GM23338 (cell line): Measurements from ENCODE around the gene CACNA1H. TPM values are rescaled to one million over a fixed set of nuclear protein-coding genes. Genes with fewer than 3 reads are reported as not detected.

Experiments used
- ATAC-seq: fragments of 200-7000 bp; cut with Tn5 transposase; 3 replicates; pipeline ENCODE4 v1.9.1; 2020
- DNase-seq: peaks from one replicate; pipeline ENCODE4 v3.0.0-alpha.2; 2015; ENCODE audit warnings: low spot score
- H2AFZ ChIP-seq: fragments of 200-600 bp; sonication (generic); 2 replicates; pipeline ENCODE4 v1.8.0; 2016; ENCODE audit warnings: antibody characterized with exemption, mild to moderate bottlenecking, moderate library complexity
- H3F3A ChIP-seq: fragments of 200-600 bp; sonication (generic); replicated peaks from 2 replicates; pipeline ENCODE4 v1.8.0; 2017; ENCODE audit warnings: antibody characterized with exemption, mixed run types, low read depth
- H3K27ac ChIP-seq: fragments of 200-600 bp; sonication (generic); 2 replicates; pipeline ENCODE4 v1.6.1; 2016; ENCODE audit warnings: low read depth
- H3K27me3 ChIP-seq: fragments of 200-600 bp; sonication (generic); 2 replicates; pipeline ENCODE4 v1.8.0; 2016; ENCODE audit warnings: mild to moderate bottlenecking, mixed run types, moderate library complexity; ENCODE audit not compliant: insufficient read depth
- H3K36me3 ChIP-seq: fragments of 200-600 bp; sonication (generic); 2 replicates; pipeline ENCODE4 v1.8.0; 2016; ENCODE audit warnings: mild to moderate bottlenecking; ENCODE audit not compliant: insufficient read depth
- H3K4me1 ChIP-seq: fragments of 200-600 bp; sonication (generic); 2 replicates; pipeline ENCODE4 v1.8.0; 2016; ENCODE audit warnings: mild to moderate bottlenecking, moderate library complexity; ENCODE audit not compliant: insufficient read depth
- H3K4me2 ChIP-seq: fragments of 200-600 bp; sonication (generic); 2 replicates; pipeline ENCODE4 v1.7.1; 2017; ENCODE audit warnings: mixed run types
- H3K4me3 ChIP-seq: fragments of 200-600 bp; sonication (generic); 2 replicates; pipeline ENCODE4 v1.6.1; 2016; ENCODE audit warnings: mixed run types
- H3K79me2 ChIP-seq: fragments of 200-600 bp; sonication (generic); replicated peaks from 2 replicates; pipeline ENCODE4 v1.8.0; 2017; ENCODE audit warnings: mild to moderate bottlenecking; ENCODE audit not compliant: insufficient read depth
- H3K9me2 ChIP-seq: fragments of 200-600 bp; sonication (generic); 2 replicates; pipeline ENCODE4 v1.8.0; 2017; ENCODE audit not compliant: insufficient read depth
- H4K20me1 ChIP-seq: fragments of 200-600 bp; sonication (generic); replicated peaks from 2 replicates; pipeline ENCODE4 v1.8.0; 2017; ENCODE audit warnings: mild to moderate bottlenecking; ENCODE audit not compliant: insufficient read depth
- H3K27ac Mint-ChIP-seq: 2 replicates; pipeline ENCODE4 v1.8.0; 2020; ENCODE audit warnings: inconsistent platforms, mild to moderate bottlenecking, moderate library complexity, mixed read lengths
- H3K27me3 Mint-ChIP-seq: 3 replicates; pipeline ENCODE4 v1.8.0; 2022; ENCODE audit warnings: low read depth, mild to moderate bottlenecking, moderate library complexity, mixed read lengths, inconsistent platforms; ENCODE audit not compliant: insufficient read depth, poor library complexity
- H3K36me3 Mint-ChIP-seq: 3 replicates; pipeline ENCODE4 v1.8.0; 2021; ENCODE audit warnings: low read depth, mild to moderate bottlenecking, inconsistent platforms, moderate library complexity, mixed read lengths
- H3K4me1 Mint-ChIP-seq: 3 replicates; pipeline ENCODE4 v1.8.0; 2020; ENCODE audit warnings: mild to moderate bottlenecking, inconsistent platforms, mixed read lengths
- H3K4me3 Mint-ChIP-seq: 3 replicates; pipeline ENCODE4 v1.8.0; 2021; ENCODE audit warnings: moderate library complexity, mild to moderate bottlenecking, inconsistent platforms, mixed read lengths
- H3K9me3 Mint-ChIP-seq: 3 replicates; pipeline ENCODE4 v1.8.0; 2020; ENCODE audit warnings: moderate library complexity, mild to moderate bottlenecking, inconsistent platforms, mixed read lengths
- CREB1 ChIP-seq: fragments of 250-450 bp; sonication (Bioruptor Pico); IDR thresholded peaks from 2 replicates; pipeline ENCODE4 v1.5.0; 2020; ENCODE audit warnings: low read depth, mild to moderate bottlenecking, moderate library complexity
- EZH2 ChIP-seq: fragments of 200-600 bp; sonication (generic); IDR thresholded peaks from one replicate; pipeline ENCODE4 v1.8.0; 2017; ENCODE audit warnings: antibody characterized with exemption, mild to moderate bottlenecking, low read depth; ENCODE audit not compliant: unreplicated experiment
- EZH2phosphoT487 ChIP-seq: fragments of 200-600 bp; sonication (generic); IDR thresholded peaks from one replicate; pipeline ENCODE4 v1.8.1; 2018; ENCODE audit warnings: antibody characterized with exemption; ENCODE audit not compliant: unreplicated experiment
- JUNB ChIP-seq: IDR thresholded peaks from one replicate; pipeline ENCODE4 v1.6.1; 2016; ENCODE audit warnings: antibody characterized with exemption; ENCODE audit not compliant: unreplicated experiment
- NANOG ChIP-seq: IDR thresholded peaks from 2 replicates; pipeline ENCODE4 v1.6.1; 2016; ENCODE audit warnings: antibody characterized with exemption, borderline replicate concordance
- POLR2AphosphoS5 ChIP-seq: IDR thresholded peaks from 2 replicates; pipeline ENCODE4 v1.6.1; 2016; ENCODE audit warnings: antibody characterized with exemption, low read depth
- STAT1 ChIP-seq: IDR thresholded peaks from one replicate; pipeline ENCODE4 v1.6.1; 2016; ENCODE audit warnings: antibody characterized with exemption; ENCODE audit not compliant: unreplicated experiment
- ZNF114 ChIP-seq: fragments of 250-450 bp; sonication (Bioruptor Pico); IDR thresholded peaks from 2 replicates; pipeline ENCODE4 v1.5.0; 2020; ENCODE audit warnings: mild to moderate bottlenecking, moderate library complexity
- ZNF331 ChIP-seq: fragments of 250-450 bp; sonication (Bioruptor Pico); IDR thresholded peaks from 2 replicates; pipeline ENCODE4 v1.5.0; 2020; ENCODE audit warnings: low read depth, mild to moderate bottlenecking, moderate library complexity
- polyA plus RNA-seq: library from polyadenylated mRNA; unstranded; fragments of >200 nt; fragmentation: Nextera tagmentation; extraction: Ambion mirVana; gene quantifications from 2 replicates; pipeline ENCODE4 v1.2.1, GENCODE V29; 2016
- total RNA-seq: library from RNA; depleted of rRNA; stranded (reverse); fragments of >200 nt; shearing (Covaris generic); gene quantifications from 2 replicates; pipeline ENCODE4 v1.2.3, GENCODE V29; 2014
- TF ChIP-seq, protein P1 (sequence below): IDR thresholded peaks from one replicate; pipeline ENCODE4 v1.6.1; 2018; ENCODE audit warnings: antibody characterized with exemption; ENCODE audit not compliant: unreplicated experiment
- TF ChIP-seq, protein P2 (sequence below): fragments of 250-450 bp; sonication (Bioruptor Pico); IDR thresholded peaks from 2 replicates; pipeline ENCODE4 v1.5.0; 2020; ENCODE audit warnings: mild to moderate bottlenecking, moderate library complexity
- TF ChIP-seq, protein P3 (sequence below), 2 experiments: fragments of 200-600 bp in 1 of 2; sonication (generic) in 1 of 2; conservative IDR thresholded peaks; 2 replicates each; pipeline versions ENCODE4 v1.5.1 to v1.6.1; 2016 to 2017; ENCODE audit warnings: antibody characterized with exemption in 2 of 2, low read depth in 2 of 2, mild to moderate bottlenecking in 2 of 2, moderate library complexity in 1 of 2
- TF ChIP-seq, protein P4 (sequence below): IDR thresholded peaks from 2 replicates; pipeline ENCODE4 v1.6.1; 2016; ENCODE audit warnings: antibody characterized with exemption

The CACNA1H gene
- total and polyA plus RNA-seq, 2 experiments from 2014 or later, result 3.5 to 43.3 TPM

DNA sequence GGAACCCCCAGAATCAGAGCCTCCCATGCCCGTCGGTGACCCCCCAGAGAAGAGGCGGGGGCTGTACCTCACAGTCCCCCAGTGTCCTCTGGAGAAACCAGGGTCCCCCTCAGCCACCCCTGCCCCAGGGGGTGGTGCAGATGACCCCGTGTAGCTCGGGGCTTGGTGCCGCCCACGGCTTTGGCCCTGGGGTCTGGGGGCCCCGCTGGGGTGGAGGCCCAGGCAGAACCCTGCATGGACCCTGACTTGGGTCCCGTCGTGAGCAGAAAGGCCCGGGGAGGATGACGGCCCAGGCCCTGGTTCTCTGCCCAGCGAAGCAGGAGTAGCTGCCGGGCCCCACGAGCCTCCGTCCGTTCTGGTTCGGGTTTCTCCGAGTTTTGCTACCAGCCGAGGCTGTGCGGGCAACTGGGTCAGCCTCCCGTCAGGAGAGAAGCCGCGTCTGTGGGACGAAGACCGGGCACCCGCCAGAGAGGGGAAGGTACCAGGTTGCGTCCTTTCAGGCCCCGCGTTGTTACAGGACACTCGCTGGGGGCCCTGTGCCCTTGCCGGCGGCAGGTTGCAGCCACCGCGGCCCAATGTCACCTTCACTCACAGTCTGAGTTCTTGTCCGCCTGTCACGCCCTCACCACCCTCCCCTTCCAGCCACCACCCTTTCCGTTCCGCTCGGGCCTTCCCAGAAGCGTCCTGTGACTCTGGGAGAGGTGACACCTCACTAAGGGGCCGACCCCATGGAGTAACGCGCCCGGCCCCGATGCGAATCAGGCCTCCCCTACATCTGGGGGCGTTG, 68.1 kb downstream of the CACNA1H start:
- DNase-seq, result no peak
- no peak overlapping the region for H2AFZ ChIP-seq
- no peak overlapping the region for H3K27ac ChIP-seq
- Mint-ChIP-seq H3K27me3 (peaks cover 20% of the 10 kb centered on the region), H3K27ac (no peak overlapping the region), H3K9me3 (no peaks in the 10 kb centered on the region), H3K4me3 (no peak overlapping the region; the same call in 2 of the 3 replicates), H3K36me3 (no peaks in the 10 kb centered on the region; the same call in 2 of the 3 replicates), H3K4me1 (no peaks in the 10 kb centered on the region)
- no peaks in the 10 kb centered on the region for H3K36me3 ChIP-seq
- no peaks in the 10 kb centered on the region for H3K9me2 ChIP-seq
- no peaks in the 10 kb centered on the region for H3F3A ChIP-seq
- no peaks in the 10 kb centered on the region for H3K27me3 ChIP-seq
- H3K4me3 ChIP-seq, result no peak overlapping the region
- H3K4me1 ChIP-seq, result no peaks in the 10 kb centered on the region
- H4K20me1 ChIP-seq, result no peaks in the 10 kb centered on the region; the same call in none of the 2 replicates
- H3K79me2 ChIP-seq, result no peaks in the 10 kb centered on the region
- no peak for ATAC-seq
- no peak overlapping the region for H3K4me2 ChIP-seq
- no peak for TF ChIP-seq EZH2phosphoT487
- TF ChIP-seq JUNB, result no peak
- no peak for TF ChIP-seq STAT1
- TF ChIP-seq NANOG, result no peak
- TF ChIP-seq ZNF331 (CRISPR knock-in tag), result no peak
- no peak for TF ChIP-seq EZH2
- TF ChIP-seq CREB1 (CRISPR knock-in tag), result no peak
- TF ChIP-seq ZNF114 (CRISPR knock-in tag), result no peak
- TF ChIP-seq, protein P1, sequence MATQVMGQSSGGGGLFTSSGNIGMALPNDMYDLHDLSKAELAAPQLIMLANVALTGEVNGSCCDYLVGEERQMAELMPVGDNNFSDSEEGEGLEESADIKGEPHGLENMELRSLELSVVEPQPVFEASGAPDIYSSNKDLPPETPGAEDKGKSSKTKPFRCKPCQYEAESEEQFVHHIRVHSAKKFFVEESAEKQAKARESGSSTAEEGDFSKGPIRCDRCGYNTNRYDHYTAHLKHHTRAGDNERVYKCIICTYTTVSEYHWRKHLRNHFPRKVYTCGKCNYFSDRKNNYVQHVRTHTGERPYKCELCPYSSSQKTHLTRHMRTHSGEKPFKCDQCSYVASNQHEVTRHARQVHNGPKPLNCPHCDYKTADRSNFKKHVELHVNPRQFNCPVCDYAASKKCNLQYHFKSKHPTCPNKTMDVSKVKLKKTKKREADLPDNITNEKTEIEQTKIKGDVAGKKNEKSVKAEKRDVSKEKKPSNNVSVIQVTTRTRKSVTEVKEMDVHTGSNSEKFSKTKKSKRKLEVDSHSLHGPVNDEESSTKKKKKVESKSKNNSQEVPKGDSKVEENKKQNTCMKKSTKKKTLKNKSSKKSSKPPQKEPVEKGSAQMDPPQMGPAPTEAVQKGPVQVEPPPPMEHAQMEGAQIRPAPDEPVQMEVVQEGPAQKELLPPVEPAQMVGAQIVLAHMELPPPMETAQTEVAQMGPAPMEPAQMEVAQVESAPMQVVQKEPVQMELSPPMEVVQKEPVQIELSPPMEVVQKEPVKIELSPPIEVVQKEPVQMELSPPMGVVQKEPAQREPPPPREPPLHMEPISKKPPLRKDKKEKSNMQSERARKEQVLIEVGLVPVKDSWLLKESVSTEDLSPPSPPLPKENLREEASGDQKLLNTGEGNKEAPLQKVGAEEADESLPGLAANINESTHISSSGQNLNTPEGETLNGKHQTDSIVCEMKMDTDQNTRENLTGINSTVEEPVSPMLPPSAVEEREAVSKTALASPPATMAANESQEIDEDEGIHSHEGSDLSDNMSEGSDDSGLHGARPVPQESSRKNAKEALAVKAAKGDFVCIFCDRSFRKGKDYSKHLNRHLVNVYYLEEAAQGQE, result no peak
- TF ChIP-seq, protein P2, sequence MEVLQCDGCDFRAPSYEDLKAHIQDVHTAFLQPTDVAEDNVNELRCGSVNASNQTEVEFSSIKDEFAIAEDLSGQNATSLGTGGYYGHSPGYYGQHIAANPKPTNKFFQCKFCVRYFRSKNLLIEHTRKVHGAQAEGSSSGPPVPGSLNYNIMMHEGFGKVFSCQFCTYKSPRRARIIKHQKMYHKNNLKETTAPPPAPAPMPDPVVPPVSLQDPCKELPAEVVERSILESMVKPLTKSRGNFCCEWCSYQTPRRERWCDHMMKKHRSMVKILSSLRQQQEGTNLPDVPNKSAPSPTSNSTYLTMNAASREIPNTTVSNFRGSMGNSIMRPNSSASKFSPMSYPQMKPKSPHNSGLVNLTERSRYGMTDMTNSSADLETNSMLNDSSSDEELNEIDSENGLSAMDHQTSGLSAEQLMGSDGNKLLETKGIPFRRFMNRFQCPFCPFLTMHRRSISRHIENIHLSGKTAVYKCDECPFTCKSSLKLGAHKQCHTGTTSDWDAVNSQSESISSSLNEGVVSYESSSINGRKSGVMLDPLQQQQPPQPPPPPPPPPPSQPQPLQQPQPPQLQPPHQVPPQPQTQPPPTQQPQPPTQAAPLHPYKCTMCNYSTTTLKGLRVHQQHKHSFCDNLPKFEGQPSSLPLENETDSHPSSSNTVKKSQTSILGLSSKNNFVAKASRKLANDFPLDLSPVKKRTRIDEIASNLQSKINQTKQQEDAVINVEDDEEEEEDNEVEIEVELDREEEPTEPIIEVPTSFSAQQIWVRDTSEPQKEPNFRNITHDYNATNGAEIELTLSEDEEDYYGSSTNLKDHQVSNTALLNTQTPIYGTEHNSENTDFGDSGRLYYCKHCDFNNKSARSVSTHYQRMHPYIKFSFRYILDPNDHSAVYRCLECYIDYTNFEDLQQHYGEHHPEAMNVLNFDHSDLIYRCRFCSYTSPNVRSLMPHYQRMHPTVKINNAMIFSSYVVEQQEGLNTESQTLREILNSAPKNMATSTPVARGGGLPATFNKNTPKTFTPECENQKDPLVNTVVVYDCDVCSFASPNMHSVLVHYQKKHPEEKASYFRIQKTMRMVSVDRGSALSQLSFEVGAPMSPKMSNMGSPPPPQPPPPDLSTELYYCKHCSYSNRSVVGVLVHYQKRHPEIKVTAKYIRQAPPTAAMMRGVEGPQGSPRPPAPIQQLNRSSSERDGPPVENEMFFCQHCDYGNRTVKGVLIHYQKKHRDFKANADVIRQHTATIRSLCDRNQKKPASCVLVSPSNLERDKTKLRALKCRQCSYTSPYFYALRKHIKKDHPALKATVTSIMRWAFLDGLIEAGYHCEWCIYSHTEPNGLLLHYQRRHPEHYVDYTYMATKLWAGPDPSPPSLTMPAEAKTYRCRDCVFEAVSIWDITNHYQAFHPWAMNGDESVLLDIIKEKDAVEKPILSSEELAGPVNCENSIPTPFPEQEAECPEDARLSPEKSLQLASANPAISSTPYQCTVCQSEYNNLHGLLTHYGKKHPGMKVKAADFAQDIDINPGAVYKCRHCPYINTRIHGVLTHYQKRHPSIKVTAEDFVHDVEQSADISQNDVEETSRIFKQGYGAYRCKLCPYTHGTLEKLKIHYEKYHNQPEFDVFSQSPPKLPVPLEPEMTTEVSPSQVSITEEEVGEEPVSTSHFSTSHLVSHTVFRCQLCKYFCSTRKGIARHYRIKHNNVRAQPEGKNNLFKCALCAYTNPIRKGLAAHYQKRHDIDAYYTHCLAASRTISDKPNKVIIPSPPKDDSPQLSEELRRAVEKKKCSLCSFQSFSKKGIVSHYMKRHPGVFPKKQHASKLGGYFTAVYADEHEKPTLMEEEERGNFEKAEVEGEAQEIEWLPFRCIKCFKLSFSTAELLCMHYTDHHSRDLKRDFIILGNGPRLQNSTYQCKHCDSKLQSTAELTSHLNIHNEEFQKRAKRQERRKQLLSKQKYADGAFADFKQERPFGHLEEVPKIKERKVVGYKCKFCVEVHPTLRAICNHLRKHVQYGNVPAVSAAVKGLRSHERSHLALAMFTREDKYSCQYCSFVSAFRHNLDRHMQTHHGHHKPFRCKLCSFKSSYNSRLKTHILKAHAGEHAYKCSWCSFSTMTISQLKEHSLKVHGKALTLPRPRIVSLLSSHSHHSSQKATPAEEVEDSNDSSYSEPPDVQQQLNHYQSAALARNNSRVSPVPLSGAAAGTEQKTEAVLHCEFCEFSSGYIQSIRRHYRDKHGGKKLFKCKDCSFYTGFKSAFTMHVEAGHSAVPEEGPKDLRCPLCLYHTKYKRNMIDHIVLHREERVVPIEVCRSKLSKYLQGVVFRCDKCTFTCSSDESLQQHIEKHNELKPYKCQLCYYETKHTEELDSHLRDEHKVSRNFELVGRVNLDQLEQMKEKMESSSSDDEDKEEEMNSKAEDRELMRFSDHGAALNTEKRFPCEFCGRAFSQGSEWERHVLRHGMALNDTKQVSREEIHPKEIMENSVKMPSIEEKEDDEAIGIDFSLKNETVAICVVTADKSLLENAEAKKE (CRISPR knock-in tag), result no peak
- TF ChIP-seq POLR2AphosphoS5, result no peak
- TF ChIP-seq, protein P3, sequence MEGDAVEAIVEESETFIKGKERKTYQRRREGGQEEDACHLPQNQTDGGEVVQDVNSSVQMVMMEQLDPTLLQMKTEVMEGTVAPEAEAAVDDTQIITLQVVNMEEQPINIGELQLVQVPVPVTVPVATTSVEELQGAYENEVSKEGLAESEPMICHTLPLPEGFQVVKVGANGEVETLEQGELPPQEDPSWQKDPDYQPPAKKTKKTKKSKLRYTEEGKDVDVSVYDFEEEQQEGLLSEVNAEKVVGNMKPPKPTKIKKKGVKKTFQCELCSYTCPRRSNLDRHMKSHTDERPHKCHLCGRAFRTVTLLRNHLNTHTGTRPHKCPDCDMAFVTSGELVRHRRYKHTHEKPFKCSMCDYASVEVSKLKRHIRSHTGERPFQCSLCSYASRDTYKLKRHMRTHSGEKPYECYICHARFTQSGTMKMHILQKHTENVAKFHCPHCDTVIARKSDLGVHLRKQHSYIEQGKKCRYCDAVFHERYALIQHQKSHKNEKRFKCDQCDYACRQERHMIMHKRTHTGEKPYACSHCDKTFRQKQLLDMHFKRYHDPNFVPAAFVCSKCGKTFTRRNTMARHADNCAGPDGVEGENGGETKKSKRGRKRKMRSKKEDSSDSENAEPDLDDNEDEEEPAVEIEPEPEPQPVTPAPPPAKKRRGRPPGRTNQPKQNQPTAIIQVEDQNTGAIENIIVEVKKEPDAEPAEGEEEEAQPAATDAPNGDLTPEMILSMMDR (conservative IDR thresholded peaks at IDR 0.05; ENCODE audit: low read depth in 2 of 2), result no peak
- TF ChIP-seq, protein P4, sequence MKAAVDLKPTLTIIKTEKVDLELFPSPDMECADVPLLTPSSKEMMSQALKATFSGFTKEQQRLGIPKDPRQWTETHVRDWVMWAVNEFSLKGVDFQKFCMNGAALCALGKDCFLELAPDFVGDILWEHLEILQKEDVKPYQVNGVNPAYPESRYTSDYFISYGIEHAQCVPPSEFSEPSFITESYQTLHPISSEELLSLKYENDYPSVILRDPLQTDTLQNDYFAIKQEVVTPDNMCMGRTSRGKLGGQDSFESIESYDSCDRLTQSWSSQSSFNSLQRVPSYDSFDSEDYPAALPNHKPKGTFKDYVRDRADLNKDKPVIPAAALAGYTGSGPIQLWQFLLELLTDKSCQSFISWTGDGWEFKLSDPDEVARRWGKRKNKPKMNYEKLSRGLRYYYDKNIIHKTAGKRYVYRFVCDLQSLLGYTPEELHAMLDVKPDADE, result no peak
